PC-9 (cell line): ENCODE data around the gene TRIM48. TPM values are rescaled to one million over a fixed set of nuclear protein-coding genes. Genes with fewer than 3 reads are reported as not detected.
"Not testable (repeated sequence)": the region's sequence is repeated elsewhere in the genome, so short reads cannot be mapped to it uniquely, and the experiment has no call there.

ENCODE experiments used
- Bru-seq: library from RNA; stranded (reverse); fragments of 400-500 nt; gene quantifications from one replicate; lab custom pipeline; 2021; lab: Mats Ljungman, UMichigan
- BruChase-seq, 2 experiments: library from RNA; stranded (reverse); fragments of 400-500 nt; gene quantifications; one replicate each; lab custom pipeline; 2021; lab: Mats Ljungman, UMichigan
- BruUV-seq: library from RNA; stranded (reverse); fragments of 400-500 nt; replicated peaks from 2 replicates; lab custom pipeline; 2021; lab: Mats Ljungman, UMichigan
- CTCF ChIA-PET: fragments of 300-600 bp; sonication (Branson Sonifier 250); formaldehyde crosslinking; loops from one replicate; lab custom pipeline; 2022; ENCODE audit warnings: antibody characterized with exemption; lab: Charles Lee
- POLR2A ChIA-PET: fragments of 300-600 bp; sonication (Branson Sonifier 250); formaldehyde crosslinking; loops from one replicate; lab custom pipeline; 2022; ENCODE audit warnings: antibody characterized with exemption; ENCODE audit not compliant: unreplicated experiment; lab: Charles Lee
- DNase-seq, 2 experiments: peaks; one replicate each; pipeline versions ENCODE4 v3.0.0 to v3.0.0-alpha.2; 2015 to 2022; ENCODE audit warnings: mixed read lengths in 1 of 2
- H2AFZ ChIP-seq: fragments of 200-600 bp; sonication (generic); 2 replicates; pipeline ENCODE4 v1.8.1; 2017; ENCODE audit warnings: antibody characterized with exemption
- H3F3A ChIP-seq: fragments of 200-600 bp; sonication (generic); 2 replicates; pipeline ENCODE4 v1.8.1; 2017; ENCODE audit warnings: antibody characterized with exemption, mild to moderate bottlenecking, low read depth; ENCODE audit not compliant: insufficient read depth
- H3K27ac ChIP-seq: fragments of 200-600 bp; sonication (generic); 2 replicates; pipeline ENCODE4 v1.6.1; 2016; ENCODE audit warnings: mixed run types
- H3K27me3 ChIP-seq: fragments of 200-600 bp; sonication (generic); 2 replicates; pipeline ENCODE4 v1.6.1; 2016; ENCODE audit warnings: low read depth, mixed run types; ENCODE audit not compliant: insufficient read depth
- H3K36me3 ChIP-seq: fragments of 200-600 bp; sonication (generic); 2 replicates; pipeline ENCODE4 v1.6.1; 2016; ENCODE audit warnings: low read depth, mixed run types
- H3K4me1 ChIP-seq: fragments of 200-600 bp; sonication (generic); replicated peaks from 2 replicates; pipeline ENCODE4 v1.6.1; 2016; ENCODE audit warnings: mixed run types; ENCODE audit not compliant: insufficient read depth
- H3K4me2 ChIP-seq: fragments of 200-600 bp; sonication (generic); 2 replicates; pipeline ENCODE4 v1.6.1; 2017; ENCODE audit warnings: mixed run types
- H3K4me3 ChIP-seq: fragments of 200-600 bp; sonication (generic); 2 replicates; pipeline ENCODE4 v1.6.1; 2016; ENCODE audit warnings: mixed run types
- H3K79me2 ChIP-seq: fragments of 200-600 bp; sonication (generic); 2 replicates; pipeline ENCODE4 v1.6.1; 2017; ENCODE audit warnings: low read depth, mixed run types
- H3K9me2 ChIP-seq: fragments of 200-600 bp; sonication (generic); 2 replicates; pipeline ENCODE4 v1.8.1; 2017; ENCODE audit warnings: mild to moderate bottlenecking; ENCODE audit not compliant: insufficient read depth
- H3K9me3 ChIP-seq: fragments of 200-600 bp; sonication (generic); 2 replicates; pipeline ENCODE4 v1.8.1; 2016; ENCODE audit warnings: low read depth; ENCODE audit not compliant: insufficient read depth
- H4K20me1 ChIP-seq: fragments of 200-600 bp; sonication (generic); 2 replicates; pipeline ENCODE4 v1.8.1; 2017; ENCODE audit not compliant: insufficient read depth
- CTCF ChIP-seq: fragments of 200-600 bp; sonication (generic); conservative IDR thresholded peaks from 2 replicates; pipeline ENCODE4 v1.6.1; 2017; ENCODE audit warnings: mixed run types, antibody characterized with exemption, mild to moderate bottlenecking, moderate library complexity
- EZH2 ChIP-seq: fragments of 200-600 bp; sonication (generic); IDR thresholded peaks from 2 replicates; pipeline ENCODE4 v1.8.0; 2017; ENCODE audit warnings: antibody characterized with exemption, low read depth
- intact Hi-C: fragments of 100-400 bp; cut with micrococcal nuclease; formaldehyde crosslinking; loops from one replicate; pipeline ENCODE4 v1.10.0; 2022; ENCODE audit not compliant: unreplicated experiment
- long read RNA-seq: library from polyadenylated mRNA; stranded (forward); transcript quantifications from one replicate; pipeline ENCODE4 v2.0.0, GENCODE V29; 2022
- total RNA-seq: library from RNA; stranded (reverse); gene quantifications from 2 replicates; pipeline ENCODE4 v1.2.3, GENCODE V29; 2021

Gene TRIM48, protein sequence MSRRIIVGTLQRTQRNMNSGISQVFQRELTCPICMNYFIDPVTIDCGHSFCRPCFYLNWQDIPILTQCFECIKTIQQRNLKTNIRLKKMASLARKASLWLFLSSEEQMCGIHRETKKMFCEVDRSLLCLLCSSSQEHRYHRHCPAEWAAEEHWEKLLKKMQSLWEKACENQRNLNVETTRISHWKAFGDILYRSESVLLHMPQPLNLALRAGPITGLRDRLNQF
- total RNA-seq (not detected in 2 replicates), Bru-seq, nascent RNA (not detected), BruChase-seq, experiment 1, labeled RNA remaining after a 2-hour chase (not detected), BruChase-seq, experiment 2, labeled RNA remaining after a 6-hour chase (not detected)
- long read RNA-seq, result 0 reads

GRCh38 chr11:55261855-55262254, at the start of gene TRIM48:
Gene TRIM48, plus strand, starts transcription at chr11:55262155. Its CDS starts 113 bp downstream, at chr11:55262268.
- peaks cover 13% of the 10 kb centered on the region; the same call in 1 of the 2 replicates for H3K27me3 ChIP-seq
- H3K36me3 ChIP-seq, H3K9me2 ChIP-seq, H3K27ac ChIP-seq, H3K9me3 ChIP-seq, H3K4me2 ChIP-seq, H2AFZ ChIP-seq, DNase-seq, CTCF ChIA-PET, POLR2A ChIA-PET, H4K20me1 ChIP-seq, BruUV-seq, H3K4me1 ChIP-seq, H3F3A ChIP-seq, H3K79me2 ChIP-seq, H3K4me3 ChIP-seq, intact Hi-C loops: not testable (repeated sequence)

GRCh38 chr11:55238316-55238715, 23.6 kb upstream of the TRIM48 start:
- DNase-seq, H3K27ac ChIP-seq, H3K9me2 ChIP-seq, H3K79me2 ChIP-seq, H3K4me2 ChIP-seq, intact Hi-C loops, H3K4me3 ChIP-seq, H3K9me3 ChIP-seq, H3K36me3 ChIP-seq, H2AFZ ChIP-seq, H3F3A ChIP-seq, BruUV-seq, POLR2A ChIA-PET, H3K4me1 ChIP-seq, H4K20me1 ChIP-seq, H3K27me3 ChIP-seq, CTCF ChIA-PET: not testable (repeated sequence)

DNA sequence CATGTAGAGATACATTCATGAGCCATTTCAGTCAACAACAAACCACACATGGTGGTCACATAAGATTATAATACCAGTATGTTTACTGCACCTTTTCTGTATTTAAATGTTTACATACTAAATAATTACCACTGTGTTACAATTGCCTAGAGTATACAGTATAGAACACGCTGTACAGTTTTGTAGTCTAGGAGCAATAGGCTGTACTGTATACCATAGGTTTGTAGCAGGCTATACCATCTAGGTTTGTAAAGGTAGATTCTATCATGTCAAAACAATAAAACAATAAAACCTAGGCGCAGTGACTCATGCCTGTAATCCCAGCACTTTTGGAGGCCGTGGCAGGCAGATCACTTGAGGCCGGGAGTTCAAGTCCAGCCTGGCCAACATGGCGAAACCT, 1.1 kb downstream of the TRIM48 start:
- CTCF ChIA-PET, result no interaction called here
- TF ChIP-seq EZH2 (no peak), CTCF (no peak)
- H3K27ac ChIP-seq, result no peak overlapping the region
- intact Hi-C loops, result no loop called here
- POLR2A ChIA-PET, result no interaction called here
- DNase-seq, result no peak
- H3F3A ChIP-seq, result no peaks in the 10 kb centered on the region
- no peak overlapping the region for H2AFZ ChIP-seq
- no peaks in the 10 kb centered on the region for H4K20me1 ChIP-seq
- H3K9me3 ChIP-seq, result no peaks in the 10 kb centered on the region
- no peak overlapping the region for H3K4me2 ChIP-seq
- H3K36me3 ChIP-seq, result no peaks in the 10 kb centered on the region
- no peaks in the 10 kb centered on the region; the same call in 1 of the 2 replicates for H3K9me2 ChIP-seq
- H3K27me3 ChIP-seq, result peaks cover 13% of the 10 kb centered on the region; the same call in 1 of the 2 replicates
- H3K4me1 ChIP-seq, result no peaks in the 10 kb centered on the region
- H3K79me2 ChIP-seq, result no peaks in the 10 kb centered on the region
- BruUV-seq, result no TSS peak
- H3K4me3 ChIP-seq, result no peak overlapping the region

Other genes starting within 250 kb of the TRIM48 start
- gene OR4A16, start 81.0 kb downstream of the TRIM48 start, total RNA-seq, result not detected in 2 replicates
- gene OR4A15, start 105.8 kb downstream of the TRIM48 start, total RNA-seq, result not detected in 2 replicates